IPS-18a (cell line): ENCODE results near the gene ARFGAP3.
"Not testable (repeated sequence)": the region's sequence is repeated elsewhere in the genome, so short reads cannot be mapped to it uniquely, and the experiment has no call there.

Experiments
- H3K27ac ChIP-seq: one replicate; pipeline ENCODE4 v1.5.1; 2013; ENCODE audit warnings: low read length
- H3K27me3 ChIP-seq: one replicate; pipeline ENCODE4 v1.6.1; 2013; ENCODE audit warnings: mild to moderate bottlenecking, low read length; ENCODE audit not compliant: control insufficient read depth, insufficient read depth
- H3K36me3 ChIP-seq: one replicate; pipeline ENCODE4 v1.6.1; 2013; ENCODE audit warnings: low read depth, low read length; ENCODE audit not compliant: control insufficient read depth
- H3K4me1 ChIP-seq: one replicate; pipeline ENCODE4 v1.6.1; 2013; ENCODE audit warnings: low read depth, low read length; ENCODE audit not compliant: control insufficient read depth
- H3K4me3 ChIP-seq: one replicate; pipeline ENCODE4 v1.5.1; 2013; ENCODE audit warnings: low read length
- H3K9ac ChIP-seq: one replicate; pipeline ENCODE4 v1.6.1; 2013; ENCODE audit warnings: mild to moderate bottlenecking, low read length, moderate library complexity
- H3K9me3 ChIP-seq: one replicate; pipeline ENCODE4 v1.6.1; 2013; ENCODE audit warnings: low read depth, low read length; ENCODE audit not compliant: control insufficient read depth

The ARFGAP3 gene

DNA sequence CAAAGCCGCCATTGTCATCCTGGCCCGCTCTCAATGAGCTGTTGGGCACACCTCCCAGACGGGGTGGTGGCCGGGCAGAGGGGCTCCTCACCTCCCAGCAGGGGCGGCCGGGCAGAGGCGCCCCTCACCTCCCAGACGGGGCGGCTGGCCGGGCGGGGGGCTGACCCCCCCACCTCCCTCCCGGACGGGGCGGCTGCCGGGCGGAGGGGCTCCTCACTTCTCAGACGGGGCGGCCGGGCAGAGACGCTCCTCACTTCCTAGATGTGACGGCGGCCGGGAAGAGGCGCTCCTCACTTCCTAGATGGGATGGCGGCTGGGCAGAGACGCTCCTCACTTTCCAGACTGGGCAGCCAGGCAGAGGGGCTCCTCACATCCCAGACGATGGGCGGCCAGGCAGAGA lies 106.7 kb downstream of the ARFGAP3 start:
- H3K36me3 ChIP-seq, H3K9me3 ChIP-seq, H3K4me1 ChIP-seq, H3K9ac ChIP-seq, H3K27me3 ChIP-seq, H3K4me3 ChIP-seq, H3K27ac ChIP-seq: not testable (repeated sequence)

DNA sequence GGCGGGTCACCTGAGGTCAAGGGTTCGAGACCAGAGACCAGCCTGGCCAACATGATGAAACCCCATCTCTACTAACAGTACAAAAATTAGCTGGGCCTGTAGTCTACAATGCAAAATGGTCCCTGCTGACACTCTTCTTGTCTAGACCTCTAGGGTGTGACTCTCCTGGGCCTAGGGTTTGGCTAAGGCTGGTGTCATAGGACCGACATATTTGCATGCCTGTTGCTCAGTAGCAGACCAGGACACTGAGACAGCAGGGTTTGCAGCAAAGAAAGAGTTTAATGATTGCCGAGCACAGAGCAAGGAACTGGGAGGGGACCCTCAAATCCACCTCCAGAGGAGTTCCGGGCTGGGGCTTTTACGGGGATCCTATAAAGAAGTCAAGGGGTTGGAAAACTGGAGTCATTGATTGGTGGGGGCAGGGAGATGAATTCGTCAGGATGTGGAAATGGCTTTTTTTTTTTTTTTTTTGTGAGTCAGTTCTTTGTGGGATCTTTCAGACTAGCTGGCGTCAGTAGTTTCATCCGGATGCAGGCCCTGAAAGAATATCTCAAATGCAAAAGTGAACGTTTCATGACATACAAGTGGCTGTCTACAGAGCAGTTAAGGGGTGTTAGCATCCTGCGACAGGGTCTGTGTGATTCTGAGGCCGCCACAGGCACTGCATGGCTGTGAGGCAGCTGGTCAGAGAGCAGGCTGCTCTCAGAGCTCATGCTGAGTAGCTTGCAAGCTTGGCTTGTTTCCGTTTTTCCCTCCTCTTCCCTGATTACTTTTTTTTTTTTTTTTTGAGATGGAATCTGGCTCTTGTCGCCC lies 109.2 kb downstream of the ARFGAP3 start:
- Histone ChIP-seq H3K9me3 (no peaks in the 10 kb centered on the region), H3K4me1 (peaks cover 9% of the 10 kb centered on the region), H3K9ac (no peak overlapping the region), H3K27ac (no peak overlapping the region), H3K4me3 (no peak overlapping the region), H3K36me3 (no peaks in the 10 kb centered on the region), H3K27me3 (no peaks in the 10 kb centered on the region)
